GM12872 (cell line): ENCODE results near the gene TNS3.

Source experiments
- CTCF ChIP-seq: IDR thresholded peaks from 3 replicates; pipeline ENCODE4 v1.5.1; 2011; ENCODE audit warnings: low read depth, mild to moderate bottlenecking, low read length, moderate library complexity; ENCODE audit not compliant: insufficient read depth

TNS3 gene

GRCh38 chr7:47349401-47349800 lies 232.5 kb downstream of the TNS3 start:
- no peak for TF ChIP-seq CTCF

GRCh38 chr7:47347816-47348385 lies 234.0 kb downstream of the TNS3 start:
- TF ChIP-seq CTCF = no peak

GRCh38 chr7:47347346-47347745 lies 234.6 kb downstream of the TNS3 start:
- TF ChIP-seq CTCF = no peak

- no peak for TF ChIP-seq CTCF
Measured at GRCh38 chr7:47346377-47346914, 235.5 kb downstream of the TNS3 start.

- TF ChIP-seq CTCF = no peak
Measured at GRCh38 chr7:47345857-47346298, 236.0 kb downstream of the TNS3 start.

DNA sequence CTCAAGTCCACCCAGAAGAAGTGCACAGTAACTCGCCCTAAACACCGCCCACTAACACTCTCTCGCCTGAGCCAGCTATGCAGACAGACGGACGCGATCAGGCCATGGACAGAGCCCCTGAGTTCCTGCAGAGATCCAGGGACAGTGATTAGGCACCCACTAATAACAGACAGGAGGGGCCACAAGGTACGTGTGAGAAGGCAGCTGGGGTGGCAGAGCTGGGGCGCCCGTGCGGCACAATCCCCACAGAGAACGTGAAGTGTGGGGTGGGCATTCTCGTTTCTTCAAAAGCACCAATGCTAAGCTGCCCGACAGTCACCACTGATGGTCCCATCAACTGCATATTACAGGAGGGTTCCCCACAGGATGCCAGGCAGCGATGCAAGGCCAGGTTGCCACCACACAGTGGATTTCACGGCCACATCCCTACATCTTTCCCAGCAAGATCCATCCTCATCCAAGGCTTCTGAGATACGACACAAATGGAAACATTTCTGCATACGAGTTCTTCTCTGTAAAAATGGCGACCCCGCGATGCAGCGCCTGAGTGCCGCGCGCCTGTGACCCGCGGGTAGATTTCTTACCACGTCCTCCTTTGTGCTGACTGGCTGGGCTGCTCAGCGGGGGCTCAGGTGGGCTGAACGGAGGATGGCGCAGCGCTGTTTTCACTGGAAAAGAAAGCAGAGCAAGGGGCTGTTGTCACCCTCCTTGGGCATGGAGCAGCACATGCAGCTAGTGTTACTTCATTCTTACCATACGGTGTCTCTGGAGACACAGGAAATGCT lies 237.5 kb downstream of the TNS3 start:
- no peak for TF ChIP-seq CTCF

DNA sequence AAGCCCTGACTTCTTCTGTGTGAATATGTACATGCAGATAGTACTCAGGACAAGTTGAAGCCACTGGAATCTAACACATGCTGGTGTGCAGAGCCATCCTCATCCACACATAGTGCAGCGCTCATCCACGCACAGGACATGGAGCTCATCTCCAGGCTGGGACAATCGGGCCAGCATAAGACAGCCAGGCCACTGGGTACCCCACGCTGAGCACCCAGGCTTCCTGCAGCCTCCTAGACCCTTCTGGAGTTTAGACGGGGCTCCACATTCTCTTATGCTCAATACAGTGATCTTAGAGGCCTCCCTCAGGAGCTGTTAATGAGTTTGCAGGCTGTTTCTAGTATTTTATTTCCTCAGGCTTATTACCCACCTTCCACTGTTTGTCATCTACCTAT lies 238.9 kb downstream of the TNS3 start:
- no peak for TF ChIP-seq CTCF
